Measurements from ENCODE around the gene EXD3. TPM values are rescaled to one million over a fixed set of nuclear protein-coding genes. Genes with fewer than 3 reads are reported as not detected.

Gene EXD3
- total and polyA plus RNA-seq, 9 of the 15 experiments (the other 6 are each of a cell fraction or from before 2014, with no cell fraction given): 0.29 to 12.5 (median 3.9) TPM

GRCh38 chr9:137348769-137349470 lies 74.0 kb downstream of the EXD3 start:
- Histone ChIP-seq H3K9me1 (ENCODE audit: control insufficient read depth, insufficient read depth, low read length) (no peaks in the 10 kb centered on the region), H4K20me1 (replicated peaks; ENCODE audit: control insufficient read depth, insufficient read depth, low read length) (no peaks in the 10 kb centered on the region), H3K27me3 (ENCODE audit: control insufficient read depth in 2 of 2, insufficient read depth in 2 of 2, low read length in 2 of 2) (peaks cover 5 to 31% of the 10 kb centered on the region in 2 experiments; a peak in 4 of 5 replicates), H3K27ac (ENCODE audit: extremely low read depth, low read depth, low read length) (no peak overlapping the region), H3K4me3 (no peak overlapping the region), H3K36me3 (ENCODE audit: control insufficient read depth, insufficient read depth, low read length) (no peaks in the 10 kb centered on the region), H3K79me2 (ENCODE audit: control insufficient read depth, insufficient read depth, low read length) (no peaks in the 10 kb centered on the region), H3K9me3 (replicated peaks; ENCODE audit: control insufficient read depth, insufficient read depth, low read depth, low read length) (peaks cover 7% of the 10 kb centered on the region), H2AFZ (ENCODE audit: low read depth, low read length) (no peak overlapping the region), H3K4me1 (replicated peaks in 1 of 2; ENCODE audit: control insufficient read depth in 2 of 2, insufficient read depth in 2 of 2, low read length in 2 of 2) (peaks cover 0 to 31% of the 10 kb centered on the region in 2 experiments; a peak in 2 of 5 replicates), H3K9ac (ENCODE audit: insufficient read depth in 1 of 2, low read depth in 2 of 2, low read length in 2 of 2) (no peak overlapping the region), H3K4me2 (ENCODE audit: insufficient read depth, low read length) (no peak overlapping the region)
- ChIA-PET CTCF (ENCODE audit: low intra/inter-chr PET ratio) (no interaction called here), POLR2A (interaction anchor here (0.7 kb wide), 1 partner anchor 196 kb away, joined by 3 read pairs; no protein-coding TSS in a partner anchor)
- DNase-seq (ENCODE audit: extremely low read depth in 1 of 4, low spot score in 3 of 4) (no peak), ATAC-seq (no peak), FAIRE-seq (no peak)
- 47% methylated on average over 13 of the region's 31 CpGs for WGBS (ENCODE audit: insufficient coverage, low coverage, missing lambda C conversion rate)
- in situ Hi-C loops (cut with MboI): no loop called here
- intact Hi-C loops (cut with micrococcal nuclease): no loop called here
- no TSS peak for BruUV-seq (replicated peaks)
- no peak for TF ChIP-seq MAFF (IDR thresholded peaks at IDR 0.05; ENCODE audit: low read length)
- no peak for TF ChIP-seq CHCHD3 (CRISPR knock-in tag; IDR thresholded peaks at IDR 0.05)
- no peak for TF ChIP-seq TGIF2 (CRISPR knock-in tag; IDR thresholded peaks at IDR 0.05)
- no peak for TF ChIP-seq ZNF263 (CRISPR knock-in tag; IDR thresholded peaks at IDR 0.05; ENCODE audit: borderline replicate concordance)
- TF ChIP-seq PKNOX1 (IDR thresholded peaks at IDR 0.05): no peak
- TF ChIP-seq CREB3L1 (IDR thresholded peaks at IDR 0.05; ENCODE audit: borderline replicate concordance, low read depth): no peak
- no peak for TF ChIP-seq MXI1 (IDR thresholded peaks at IDR 0.05; ENCODE audit: low read depth, low read length)
- no peak for TF ChIP-seq ZBTB40 (IDR thresholded peaks at IDR 0.05)
- no peak for TF ChIP-seq ZBTB40 (CRISPR knock-in tag; IDR thresholded peaks at IDR 0.05)
- TF ChIP-seq HMG20B (CRISPR knock-in tag; IDR thresholded peaks at IDR 0.05): no peak
- no peak for TF ChIP-seq POLR2A (conservative IDR thresholded peaks at IDR 0.05)
- no peak for TF ChIP-seq ZNF699 (CRISPR knock-in tag; IDR thresholded peaks at IDR 0.05; ENCODE audit: insufficient replicate concordance)
